ENCODE measurements around the gene MOK. TPM values are rescaled to one million over a fixed set of nuclear protein-coding genes. Genes with fewer than 3 reads are reported as not detected.

The MOK gene
- total RNA-seq, 1 experiment from 2014 or later = 2.0 TPM

DNA sequence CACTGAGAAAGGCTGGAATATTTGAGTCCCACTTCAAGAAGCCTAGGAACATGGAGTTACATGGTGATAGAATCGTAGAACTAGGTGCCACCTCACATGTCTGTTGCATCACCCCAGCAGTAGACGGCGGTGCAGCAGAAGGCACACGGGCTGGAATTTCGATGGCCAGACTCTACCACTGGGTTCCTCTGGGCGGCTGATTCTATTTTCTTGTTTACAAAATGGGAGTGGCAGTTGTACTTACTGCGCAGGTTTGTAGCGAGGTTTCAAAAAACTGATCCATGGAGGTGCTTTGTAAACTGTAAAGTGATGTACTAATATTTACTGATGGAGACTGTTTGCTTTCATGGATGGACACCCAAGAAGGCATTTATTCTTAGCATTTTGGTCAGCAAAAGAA, 119.6 kb downstream of the MOK start:
- no peak for TF ChIP-seq PRRX2 (CRISPR knock-in tag; IDR thresholded peaks at IDR 0.05)
- no peak for TF ChIP-seq EMX1 (CRISPR knock-in tag; IDR thresholded peaks at IDR 0.05)
- peak; percentile 98 for TF ChIP-seq GABPB1 (CRISPR knock-in tag; IDR thresholded peaks at IDR 0.05)
- TF ChIP-seq ZNF121 (CRISPR knock-in tag; IDR thresholded peaks at IDR 0.05) = no peak
- Mint-ChIP-seq H3K36me3 (no peaks in the 10 kb centered on the region), H3K4me1 (peaks cover 39% of the 10 kb centered on the region), H3K9me3 (no peaks in the 10 kb centered on the region), H3K27me3 (ENCODE audit: low read depth) (no peaks in the 10 kb centered on the region), H3K27ac (0 out of 2 replicates have a peak overlapping the region, but pooled peaks have one; percentile 29), H3K4me3 (no peak overlapping the region)
- DNase-seq (ENCODE audit: low spot score) (no peak), ATAC-seq (no peak)
- ChIA-PET POLR2A (no interaction called here), CTCF (no interaction called here)

- Mint-ChIP-seq H3K27ac (peak overlapping the region; percentile 1; the same call in 1 of the 2 replicates), H3K4me3 (no peak overlapping the region), H3K9me3 (no peaks in the 10 kb centered on the region), H3K27me3 (ENCODE audit: low read depth) (no peaks in the 10 kb centered on the region), H3K36me3 (no peaks in the 10 kb centered on the region), H3K4me1 (peaks cover 36% of the 10 kb centered on the region)
- POLR2A ChIA-PET = no interaction called here
- TF ChIP-seq SP1 (CRISPR knock-in tag; conservative IDR thresholded peaks at IDR 0.05) (no peak), KAT7 (CRISPR knock-in tag; IDR thresholded peaks at IDR 0.05; ENCODE audit: borderline replicate concordance) (no peak), ZNF232 (CRISPR knock-in tag; IDR thresholded peaks at IDR 0.05) (no peak), TCF7 (CRISPR knock-in tag; IDR thresholded peaks at IDR 0.05; ENCODE audit: low read depth) (no peak), TEAD1 (CRISPR knock-in tag; IDR thresholded peaks at IDR 0.05) (no peak), ETV6 (CRISPR knock-in tag; IDR thresholded peaks at IDR 0.05) (no peak), NFE2L1 (CRISPR knock-in tag; IDR thresholded peaks at IDR 0.05) (no peak), AFF4 (CRISPR knock-in tag; IDR thresholded peaks at IDR 0.05; ENCODE audit: borderline replicate concordance) (no peak)
- CTCF ChIA-PET = interaction anchor here (0.7 kb wide), 1 partner anchor 129 kb away, joined by 3 read pairs; no protein-coding TSS in a partner anchor
- DNase-seq (ENCODE audit: low spot score) (no peak), ATAC-seq (peak; percentile 52)
Measured at GRCh38 chr14:102184316-102185035, 120.5 kb downstream of the MOK start.

GRCh38 chr14:102183886-102184285, 121.1 kb downstream of the MOK start:
- no peak for ATAC-seq
- Mint-ChIP-seq H3K27ac (no peak overlapping the region), H3K27me3 (ENCODE audit: low read depth) (no peaks in the 10 kb centered on the region), H3K9me3 (no peaks in the 10 kb centered on the region), H3K36me3 (no peaks in the 10 kb centered on the region), H3K4me1 (peaks cover 36% of the 10 kb centered on the region), H3K4me3 (no peak overlapping the region)
- CTCF ChIA-PET = no interaction called here
- no peak for DNase-seq (ENCODE audit: low spot score)
- POLR2A ChIA-PET = no interaction called here
- TF ChIP-seq ELF4 (CRISPR knock-in tag; IDR thresholded peaks at IDR 0.05; ENCODE audit: low read depth) (no peak), TP53 (CRISPR knock-in tag; IDR thresholded peaks at IDR 0.05) (no peak), NFE2L1 (CRISPR knock-in tag; IDR thresholded peaks at IDR 0.05) (no peak), SMAD3 (CRISPR knock-in tag; IDR thresholded peaks at IDR 0.05; ENCODE audit: borderline replicate concordance) (no peak), ZNF425 (CRISPR knock-in tag; conservative IDR thresholded peaks at IDR 0.05) (no peak), EMX1 (CRISPR knock-in tag; IDR thresholded peaks at IDR 0.05) (no peak), NFYB (CRISPR knock-in tag; conservative IDR thresholded peaks at IDR 0.05; ENCODE audit: low read depth) (no peak), TEAD4 (CRISPR knock-in tag; IDR thresholded peaks at IDR 0.05) (no peak), ZNF219 (CRISPR knock-in tag; IDR thresholded peaks at IDR 0.05; ENCODE audit: borderline replicate concordance) (no peak), KAT7 (CRISPR knock-in tag; IDR thresholded peaks at IDR 0.05; ENCODE audit: borderline replicate concordance) (no peak), ZNF263 (CRISPR knock-in tag; IDR thresholded peaks at IDR 0.05; ENCODE audit: low read depth) (no peak)
- TF ChIP-seq, protein P1, sequence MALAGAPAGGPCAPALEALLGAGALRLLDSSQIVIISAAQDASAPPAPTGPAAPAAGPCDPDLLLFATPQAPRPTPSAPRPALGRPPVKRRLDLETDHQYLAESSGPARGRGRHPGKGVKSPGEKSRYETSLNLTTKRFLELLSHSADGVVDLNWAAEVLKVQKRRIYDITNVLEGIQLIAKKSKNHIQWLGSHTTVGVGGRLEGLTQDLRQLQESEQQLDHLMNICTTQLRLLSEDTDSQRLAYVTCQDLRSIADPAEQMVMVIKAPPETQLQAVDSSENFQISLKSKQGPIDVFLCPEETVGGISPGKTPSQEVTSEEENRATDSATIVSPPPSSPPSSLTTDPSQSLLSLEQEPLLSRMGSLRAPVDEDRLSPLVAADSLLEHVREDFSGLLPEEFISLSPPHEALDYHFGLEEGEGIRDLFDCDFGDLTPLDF (CRISPR knock-in tag; IDR thresholded peaks at IDR 0.05) = no peak
- TF ChIP-seq, protein P2, sequence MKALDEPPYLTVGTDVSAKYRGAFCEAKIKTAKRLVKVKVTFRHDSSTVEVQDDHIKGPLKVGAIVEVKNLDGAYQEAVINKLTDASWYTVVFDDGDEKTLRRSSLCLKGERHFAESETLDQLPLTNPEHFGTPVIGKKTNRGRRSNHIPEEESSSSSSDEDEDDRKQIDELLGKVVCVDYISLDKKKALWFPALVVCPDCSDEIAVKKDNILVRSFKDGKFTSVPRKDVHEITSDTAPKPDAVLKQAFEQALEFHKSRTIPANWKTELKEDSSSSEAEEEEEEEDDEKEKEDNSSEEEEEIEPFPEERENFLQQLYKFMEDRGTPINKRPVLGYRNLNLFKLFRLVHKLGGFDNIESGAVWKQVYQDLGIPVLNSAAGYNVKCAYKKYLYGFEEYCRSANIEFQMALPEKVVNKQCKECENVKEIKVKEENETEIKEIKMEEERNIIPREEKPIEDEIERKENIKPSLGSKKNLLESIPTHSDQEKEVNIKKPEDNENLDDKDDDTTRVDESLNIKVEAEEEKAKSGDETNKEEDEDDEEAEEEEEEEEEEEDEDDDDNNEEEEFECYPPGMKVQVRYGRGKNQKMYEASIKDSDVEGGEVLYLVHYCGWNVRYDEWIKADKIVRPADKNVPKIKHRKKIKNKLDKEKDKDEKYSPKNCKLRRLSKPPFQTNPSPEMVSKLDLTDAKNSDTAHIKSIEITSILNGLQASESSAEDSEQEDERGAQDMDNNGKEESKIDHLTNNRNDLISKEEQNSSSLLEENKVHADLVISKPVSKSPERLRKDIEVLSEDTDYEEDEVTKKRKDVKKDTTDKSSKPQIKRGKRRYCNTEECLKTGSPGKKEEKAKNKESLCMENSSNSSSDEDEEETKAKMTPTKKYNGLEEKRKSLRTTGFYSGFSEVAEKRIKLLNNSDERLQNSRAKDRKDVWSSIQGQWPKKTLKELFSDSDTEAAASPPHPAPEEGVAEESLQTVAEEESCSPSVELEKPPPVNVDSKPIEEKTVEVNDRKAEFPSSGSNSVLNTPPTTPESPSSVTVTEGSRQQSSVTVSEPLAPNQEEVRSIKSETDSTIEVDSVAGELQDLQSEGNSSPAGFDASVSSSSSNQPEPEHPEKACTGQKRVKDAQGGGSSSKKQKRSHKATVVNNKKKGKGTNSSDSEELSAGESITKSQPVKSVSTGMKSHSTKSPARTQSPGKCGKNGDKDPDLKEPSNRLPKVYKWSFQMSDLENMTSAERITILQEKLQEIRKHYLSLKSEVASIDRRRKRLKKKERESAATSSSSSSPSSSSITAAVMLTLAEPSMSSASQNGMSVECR (CRISPR knock-in tag; IDR thresholded peaks at IDR 0.05; ENCODE audit: borderline replicate concordance) = no peak

Measured in WTC11 (cell line).